OCI-LY7 (cell line): ENCODE measurements around the gene ECM2. TPM values are rescaled to one million over a fixed set of nuclear protein-coding genes. Genes with fewer than 3 reads are reported as not detected.

Experiments
- BruUV-seq: library from RNA; stranded (reverse); fragments of 400-500 nt; replicated peaks from 2 replicates; lab custom pipeline; 2021; lab: Mats Ljungman, UMichigan
- CTCF ChIA-PET: fragments of 300-600 bp; sonication (Branson Sonifier 250); formaldehyde crosslinking; loops from one replicate; lab custom pipeline; 2022; ENCODE audit warnings: antibody characterized with exemption; ENCODE audit not compliant: unreplicated experiment; lab: Charles Lee
- POLR2A ChIA-PET: fragments of 300-600 bp; sonication (Branson Sonifier 250); formaldehyde crosslinking; loops from one replicate; lab custom pipeline; 2022; ENCODE audit warnings: antibody characterized with exemption; lab: Charles Lee
- DNase-seq: peaks from one replicate; pipeline ENCODE4 v3.0.0-alpha.2; 2015; ENCODE audit warnings: low spot score
- H2AFZ ChIP-seq: fragments of 200-600 bp; sonication (generic), shearing (Covaris generic); 2 replicates; pipeline ENCODE4 v1.6.1; 2014; ENCODE audit warnings: mild to moderate bottlenecking, antibody characterized with exemption, low read length, moderate library complexity
- H3K27ac ChIP-seq: fragments of 200-600 bp; sonication (generic); 2 replicates; pipeline ENCODE4 v1.5.1; 2014; ENCODE audit warnings: mixed run types, low read depth, mild to moderate bottlenecking, moderate library complexity, low read length, inconsistent platforms; ENCODE audit not compliant: poor library complexity, severe bottlenecking
- H3K36me3 ChIP-seq: fragments of 200-600 bp; sonication (generic); 2 replicates; pipeline ENCODE4 v1.6.1; 2014; ENCODE audit warnings: mild to moderate bottlenecking, antibody characterized with exemption, low read length, moderate library complexity, mixed read lengths; ENCODE audit not compliant: insufficient read depth
- H3K4me1 ChIP-seq: fragments of 200-600 bp; sonication (generic); 2 replicates; pipeline ENCODE4 v1.5.1; 2014; ENCODE audit warnings: mild to moderate bottlenecking, low read length; ENCODE audit not compliant: insufficient read depth, poor library complexity, severe bottlenecking
- H3K4me2 ChIP-seq: fragments of 200-600 bp; sonication (generic); 2 replicates; pipeline ENCODE4 v1.6.1; 2014; ENCODE audit warnings: mild to moderate bottlenecking, low read length
- H3K4me3 ChIP-seq: fragments of 200-600 bp; sonication (generic); 2 replicates; pipeline ENCODE4 v1.5.1; 2014; ENCODE audit warnings: mild to moderate bottlenecking, low read depth, low read length; ENCODE audit not compliant: poor library complexity, severe bottlenecking
- H3K79me2 ChIP-seq: fragments of 200-600 bp; sonication (generic); 2 replicates; pipeline ENCODE4 v1.6.1; 2016; ENCODE audit warnings: low read depth, mild to moderate bottlenecking, low read length, moderate library complexity, mixed read lengths; ENCODE audit not compliant: insufficient read depth
- H3K9me2 ChIP-seq: fragments of 200-600 bp; sonication (generic); 2 replicates; pipeline ENCODE4 v1.6.1; 2016; ENCODE audit warnings: mild to moderate bottlenecking, low read length, mixed read lengths; ENCODE audit not compliant: insufficient read depth
- H3K9me3 ChIP-seq: fragments of 200-600 bp; sonication (generic); 2 replicates; pipeline ENCODE4 v1.6.1; 2014; ENCODE audit warnings: mild to moderate bottlenecking, mixed run types, low read length, mixed read lengths
- H4K20me1 ChIP-seq: fragments of 200-600 bp; sonication (generic); 2 replicates; pipeline ENCODE4 v1.6.1; 2014; ENCODE audit warnings: mild to moderate bottlenecking, antibody characterized with exemption, low read length, moderate library complexity, mixed read lengths; ENCODE audit not compliant: insufficient read depth
- EZH2phosphoT487 ChIP-seq: fragments of 200-600 bp; sonication (generic); IDR thresholded peaks from 2 replicates; pipeline ENCODE4 v1.6.1; 2018; ENCODE audit warnings: low read depth, borderline replicate concordance, mild to moderate bottlenecking, mixed run types, antibody characterized with exemption, low read length, moderate library complexity, mixed read lengths
- intact Hi-C: fragments of 100-400 bp; cut with micrococcal nuclease; formaldehyde crosslinking; loops from one replicate; pipeline ENCODE4 v1.10.0; 2022; ENCODE audit not compliant: unreplicated experiment
- total RNA-seq, 2 experiments: library from RNA; depleted of rRNA in 1 of 2; stranded (reverse); fragments of >200 nt in 1 of 2; shearing (Covaris generic) in 1 of 2; gene quantifications; 2 replicates each; pipeline ENCODE4 v1.2.3, GENCODE V29; 2014 to 2022
- TF ChIP-seq, protein P1 (sequence below): fragments of 200-600 bp; sonication (generic); conservative IDR thresholded peaks from 2 replicates; pipeline ENCODE4 v1.5.1; 2014; ENCODE audit warnings: mild to moderate bottlenecking, antibody characterized with exemption, low read length, moderate library complexity, mixed read lengths

Gene ECM2
- total RNA-seq, 2 experiments from 2014 or later: not detected

DNA sequence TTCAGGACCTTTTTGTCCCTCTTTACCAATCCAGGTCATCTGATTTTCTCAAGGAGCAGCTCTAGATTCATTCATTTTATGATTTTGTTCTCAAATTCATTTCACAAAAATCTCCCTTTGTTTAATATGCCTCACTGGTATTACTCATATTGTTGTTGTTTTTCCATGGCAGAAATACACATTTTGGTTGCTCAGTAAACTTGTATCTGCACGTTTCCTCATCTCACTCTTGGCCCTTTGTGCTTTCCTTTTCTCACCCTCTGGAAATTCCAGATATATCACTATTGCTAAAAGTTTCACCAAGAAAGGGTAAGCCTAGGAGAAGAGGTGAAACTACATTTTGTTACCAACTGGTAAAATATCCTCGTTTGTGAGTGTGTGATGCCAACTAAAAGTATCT, 68.3 kb downstream of the ECM2 start:
- no peaks in the 10 kb centered on the region for H3K9me3 ChIP-seq
- H3K79me2 ChIP-seq: no peaks in the 10 kb centered on the region
- no peak for DNase-seq
- intact Hi-C loops: no loop called here
- H4K20me1 ChIP-seq: no peaks in the 10 kb centered on the region
- no TSS peak for BruUV-seq
- H3K27ac ChIP-seq: no peak overlapping the region
- CTCF ChIA-PET: no interaction called here
- H3K4me2 ChIP-seq: no peak overlapping the region
- no peaks in the 10 kb centered on the region for H3K36me3 ChIP-seq
- POLR2A ChIA-PET: interaction anchor here (0.6 kb wide), 1 partner anchor 846 kb away, joined by 3 read pairs; no protein-coding TSS in a partner anchor
- no peaks in the 10 kb centered on the region for H3K9me2 ChIP-seq
- no peak for TF ChIP-seq EZH2phosphoT487
- TF ChIP-seq, protein P1, sequence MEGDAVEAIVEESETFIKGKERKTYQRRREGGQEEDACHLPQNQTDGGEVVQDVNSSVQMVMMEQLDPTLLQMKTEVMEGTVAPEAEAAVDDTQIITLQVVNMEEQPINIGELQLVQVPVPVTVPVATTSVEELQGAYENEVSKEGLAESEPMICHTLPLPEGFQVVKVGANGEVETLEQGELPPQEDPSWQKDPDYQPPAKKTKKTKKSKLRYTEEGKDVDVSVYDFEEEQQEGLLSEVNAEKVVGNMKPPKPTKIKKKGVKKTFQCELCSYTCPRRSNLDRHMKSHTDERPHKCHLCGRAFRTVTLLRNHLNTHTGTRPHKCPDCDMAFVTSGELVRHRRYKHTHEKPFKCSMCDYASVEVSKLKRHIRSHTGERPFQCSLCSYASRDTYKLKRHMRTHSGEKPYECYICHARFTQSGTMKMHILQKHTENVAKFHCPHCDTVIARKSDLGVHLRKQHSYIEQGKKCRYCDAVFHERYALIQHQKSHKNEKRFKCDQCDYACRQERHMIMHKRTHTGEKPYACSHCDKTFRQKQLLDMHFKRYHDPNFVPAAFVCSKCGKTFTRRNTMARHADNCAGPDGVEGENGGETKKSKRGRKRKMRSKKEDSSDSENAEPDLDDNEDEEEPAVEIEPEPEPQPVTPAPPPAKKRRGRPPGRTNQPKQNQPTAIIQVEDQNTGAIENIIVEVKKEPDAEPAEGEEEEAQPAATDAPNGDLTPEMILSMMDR: no peak
- H3K4me3 ChIP-seq: no peak overlapping the region
- no peak overlapping the region for H2AFZ ChIP-seq
- no peaks in the 10 kb centered on the region for H3K4me1 ChIP-seq

DNA sequence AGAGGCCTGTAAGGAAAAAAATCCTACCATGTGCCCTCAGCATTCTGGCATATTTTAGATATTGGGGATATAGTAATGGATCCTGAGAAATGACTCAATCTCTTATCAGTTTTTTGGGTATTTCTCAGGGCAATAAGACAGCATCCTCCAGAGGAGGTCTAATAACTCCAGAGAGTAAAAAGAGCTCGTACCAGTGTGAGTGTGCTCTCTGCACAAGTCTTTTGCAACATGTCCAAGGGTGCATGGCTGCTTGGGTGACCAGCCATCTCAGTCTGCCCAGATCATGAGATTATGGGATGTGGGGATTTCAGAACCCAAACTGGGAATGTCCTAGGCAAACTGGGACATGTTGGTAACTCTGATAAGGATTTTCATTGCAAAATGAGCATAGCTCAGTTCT, 68.7 kb downstream of the ECM2 start:
- Histone ChIP-seq H2AFZ (no peak overlapping the region), H3K4me1 (no peaks in the 10 kb centered on the region), H3K4me2 (no peak overlapping the region), H3K9me3 (no peaks in the 10 kb centered on the region), H3K79me2 (no peaks in the 10 kb centered on the region), H4K20me1 (no peaks in the 10 kb centered on the region), H3K36me3 (no peaks in the 10 kb centered on the region), H3K27ac (no peak overlapping the region), H3K4me3 (no peak overlapping the region), H3K9me2 (no peaks in the 10 kb centered on the region)
- CTCF ChIA-PET: no interaction called here
- POLR2A ChIA-PET: no interaction called here
- BruUV-seq: no TSS peak
- TF ChIP-seq EZH2phosphoT487: no peak
- no peak for DNase-seq
- intact Hi-C loops: no loop called here

DNA sequence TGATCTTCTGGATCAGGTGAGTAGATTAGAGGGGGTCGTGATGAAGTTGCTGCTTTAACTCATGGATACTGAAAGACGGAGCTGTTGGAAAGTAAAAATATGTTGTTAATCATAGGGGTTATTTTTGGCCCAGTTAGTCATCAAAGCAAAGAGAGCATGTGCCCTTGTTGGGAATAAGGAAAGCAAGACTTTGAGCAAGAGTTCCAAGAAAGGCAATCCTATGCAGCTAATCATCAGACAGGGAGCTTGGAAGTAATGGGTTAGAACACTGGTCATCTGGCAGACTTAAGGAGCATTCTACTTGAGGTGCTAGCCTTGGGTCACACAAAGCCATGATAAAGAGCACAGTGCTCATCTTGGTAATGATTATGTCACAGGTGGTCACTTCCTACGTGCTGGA, 71.8 kb downstream of the ECM2 start:
- Histone ChIP-seq H3K4me1 (no peaks in the 10 kb centered on the region), H3K9me3 (no peaks in the 10 kb centered on the region), H3K27ac (no peak overlapping the region), H3K4me2 (no peak overlapping the region), H3K79me2 (no peaks in the 10 kb centered on the region), H4K20me1 (no peaks in the 10 kb centered on the region), H3K9me2 (no peaks in the 10 kb centered on the region), H3K4me3 (no peak overlapping the region), H3K36me3 (no peaks in the 10 kb centered on the region), H2AFZ (no peak overlapping the region)
- TF ChIP-seq, protein P1: no peak
- TF ChIP-seq EZH2phosphoT487: no peak
- CTCF ChIA-PET: no interaction called here
- intact Hi-C loops: no loop called here
- POLR2A ChIA-PET: interaction anchor here (0.7 kb wide), 1 partner anchor 144 kb away, joined by 4 read pairs; no protein-coding TSS in a partner anchor
- BruUV-seq: no TSS peak
- DNase-seq: no peak
